Astrocyte (in vitro differentiated cells and primary cell): ENCODE measurements around the gene CREB5. TPM values are rescaled to one million over a fixed set of nuclear protein-coding genes. Genes with fewer than 3 reads are reported as not detected.

ENCODE experiments used
- DNase-seq: peaks from one replicate; pipeline ENCODE4 v3.0.0-alpha.2; 2010; ENCODE audit warnings: low read depth
- FAIRE-seq: peaks from 2 replicates; lab custom pipeline; 2011; peaks lifted over from hg19 to GRCh38; lab: Jason Lieb, UNC
- H2AFZ ChIP-seq: 2 replicates; pipeline ENCODE4 v1.6.0; 2012; ENCODE audit warnings: low read depth, low read length, inconsistent platforms
- H3K27ac ChIP-seq: 2 replicates; pipeline ENCODE4 v1.5.1; 2011; ENCODE audit warnings: low read depth, low read length, inconsistent platforms
- H3K27me3 ChIP-seq: 2 replicates; pipeline ENCODE4 v1.6.0; 2011; ENCODE audit warnings: low read length, inconsistent platforms; ENCODE audit not compliant: insufficient read depth
- H3K36me3 ChIP-seq: 2 replicates; pipeline ENCODE4 v1.5.1; 2011; ENCODE audit warnings: low read length, inconsistent platforms; ENCODE audit not compliant: insufficient read depth
- H3K4me1 ChIP-seq: 2 replicates; pipeline ENCODE4 v1.5.1; 2011; ENCODE audit warnings: low read length, inconsistent platforms; ENCODE audit not compliant: insufficient read depth
- H3K4me2 ChIP-seq: 2 replicates; pipeline ENCODE4 v1.6.0; 2012; ENCODE audit warnings: low read length, inconsistent platforms
- H3K4me3 ChIP-seq: 2 replicates; pipeline ENCODE4 v1.5.1; 2011; ENCODE audit warnings: low read depth, mild to moderate bottlenecking, low read length, inconsistent platforms; ENCODE audit not compliant: insufficient read depth
- H3K79me2 ChIP-seq: 2 replicates; pipeline ENCODE4 v1.6.0; 2012; ENCODE audit warnings: mild to moderate bottlenecking, low read length, inconsistent platforms; ENCODE audit not compliant: insufficient read depth
- H3K9ac ChIP-seq: 2 replicates; pipeline ENCODE4 v1.6.0; 2012; ENCODE audit warnings: mild to moderate bottlenecking, low read length, inconsistent platforms
- H3K9me3 ChIP-seq: 2 replicates; pipeline ENCODE4 v1.5.1; 2012; ENCODE audit warnings: low read depth, mild to moderate bottlenecking, low read length, inconsistent platforms; ENCODE audit not compliant: insufficient read depth
- H4K20me1 ChIP-seq: 2 replicates; pipeline ENCODE4 v1.6.0; 2012; ENCODE audit warnings: low read length, inconsistent platforms; ENCODE audit not compliant: insufficient read depth
- H3K27ac Mint-ChIP-seq: one replicate; pipeline ENCODE4 v1.8.0; 2021; ENCODE audit warnings: mild to moderate bottlenecking, mixed read lengths; ENCODE audit not compliant: unreplicated experiment
- H3K27me3 Mint-ChIP-seq: one replicate; pipeline ENCODE4 v1.8.0; 2021; ENCODE audit warnings: low read depth, mixed read lengths; ENCODE audit not compliant: unreplicated experiment
- H3K36me3 Mint-ChIP-seq: one replicate; pipeline ENCODE4 v1.8.0; 2021; ENCODE audit warnings: low read depth, mixed read lengths; ENCODE audit not compliant: unreplicated experiment
- H3K4me1 Mint-ChIP-seq: one replicate; pipeline ENCODE4 v1.8.0; 2021; ENCODE audit warnings: low read depth, mixed read lengths; ENCODE audit not compliant: unreplicated experiment
- H3K4me3 Mint-ChIP-seq: one replicate; pipeline ENCODE4 v1.8.0; 2021; ENCODE audit warnings: mild to moderate bottlenecking, moderate library complexity, mixed read lengths; ENCODE audit not compliant: unreplicated experiment
- H3K9me3 Mint-ChIP-seq: one replicate; pipeline ENCODE4 v1.8.0; 2021; ENCODE audit warnings: mild to moderate bottlenecking, mixed read lengths; ENCODE audit not compliant: unreplicated experiment
- EZH2 ChIP-seq: IDR thresholded peaks from 2 replicates; pipeline ENCODE4 v1.6.1; 2012; ENCODE audit warnings: mild to moderate bottlenecking, low read length, inconsistent platforms; ENCODE audit not compliant: insufficient read depth
- total RNA-seq: library from RNA; stranded (reverse); gene quantifications from 2 replicates; pipeline ENCODE4 v1.2.1, GENCODE V29; 2021
- TF ChIP-seq, protein P1 (sequence below): IDR thresholded peaks from 2 replicates; pipeline ENCODE4 v1.5.1; 2011; ENCODE audit warnings: low read depth, mild to moderate bottlenecking, inconsistent platforms, low read length, moderate library complexity; ENCODE audit not compliant: insufficient read depth

The CREB5 gene
- total RNA-seq, 1 donor from 2014 or later: 25.4 TPM

DNA sequence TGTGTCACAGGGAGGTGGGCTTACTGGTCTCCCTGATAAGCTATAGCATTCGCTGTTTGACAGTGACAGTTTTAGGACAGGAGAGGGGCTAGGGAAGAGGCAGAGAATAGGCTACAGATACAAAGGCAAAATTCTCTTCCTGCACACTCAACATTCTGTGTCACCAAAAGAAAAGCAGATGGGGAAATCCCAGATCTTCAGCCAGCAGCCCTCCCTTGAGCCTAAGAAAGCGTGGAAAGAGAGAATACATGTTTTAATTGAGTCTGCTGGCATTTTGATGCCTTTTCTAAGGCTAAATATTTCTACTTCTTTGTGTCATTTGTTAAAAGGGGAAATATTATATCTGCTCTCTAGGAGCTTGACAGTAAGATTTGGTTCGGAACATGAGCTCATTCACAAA, 298.8 kb downstream of the CREB5 start:
- no peak overlapping the region for H3K4me3 Mint-ChIP-seq
- H3K9me3 Mint-ChIP-seq: no peaks in the 10 kb centered on the region
- no peak overlapping the region for H3K27ac Mint-ChIP-seq

DNA sequence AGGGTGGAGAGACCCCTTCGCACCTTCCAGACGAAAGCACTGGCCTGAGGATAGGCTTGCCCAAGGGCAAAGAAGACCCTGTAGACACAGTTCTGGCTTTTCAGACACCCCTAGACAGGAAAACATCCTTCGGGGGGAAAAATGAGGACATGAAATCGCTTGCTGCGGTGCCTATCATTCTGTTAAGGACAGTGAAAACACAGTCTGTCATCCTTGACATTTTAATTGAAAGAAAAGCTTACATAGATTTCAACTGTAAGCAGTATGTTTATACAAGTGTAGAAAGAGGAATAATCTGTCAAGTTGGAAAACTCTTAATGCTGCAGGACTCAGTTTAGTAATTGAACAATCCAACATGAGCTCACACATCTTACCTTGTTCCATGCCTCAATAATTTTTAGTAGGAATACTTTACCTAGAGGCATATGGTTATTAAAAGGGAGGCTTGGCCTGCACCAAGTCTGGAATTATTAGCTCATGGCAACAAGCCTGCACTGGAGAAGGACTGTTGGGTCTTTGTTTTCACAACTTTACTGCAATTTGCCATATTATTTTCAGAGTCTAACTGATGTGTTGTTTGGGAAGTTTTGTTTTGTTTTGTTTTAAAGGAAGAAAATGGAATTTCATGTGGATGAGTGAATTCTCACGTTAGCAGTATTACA, 302.3 kb downstream of the CREB5 start:
- Mint-ChIP-seq H3K36me3 (peaks cover 5% of the 10 kb centered on the region), H3K27ac (no peak overlapping the region), H3K9me3 (no peaks in the 10 kb centered on the region), H3K4me3 (no peak overlapping the region), H3K27me3 (no peaks in the 10 kb centered on the region), H3K4me1 (no peaks in the 10 kb centered on the region)
- DNase-seq (no peak), FAIRE-seq (no peak)
- Histone ChIP-seq H3K27ac (no peak overlapping the region), H2AFZ (no peak overlapping the region), H3K36me3 (peaks cover 6% of the 10 kb centered on the region), H4K20me1 (peaks cover 28% of the 10 kb centered on the region), H3K4me2 (no peak overlapping the region), H3K9me3 (no peaks in the 10 kb centered on the region), H3K9ac (no peak overlapping the region), H3K27me3 (no peaks in the 10 kb centered on the region), H3K79me2 (peaks cover 31% of the 10 kb centered on the region), H3K4me1 (no peaks in the 10 kb centered on the region), H3K4me3 (no peak overlapping the region)
- no peak for TF ChIP-seq EZH2
- TF ChIP-seq, protein P1, sequence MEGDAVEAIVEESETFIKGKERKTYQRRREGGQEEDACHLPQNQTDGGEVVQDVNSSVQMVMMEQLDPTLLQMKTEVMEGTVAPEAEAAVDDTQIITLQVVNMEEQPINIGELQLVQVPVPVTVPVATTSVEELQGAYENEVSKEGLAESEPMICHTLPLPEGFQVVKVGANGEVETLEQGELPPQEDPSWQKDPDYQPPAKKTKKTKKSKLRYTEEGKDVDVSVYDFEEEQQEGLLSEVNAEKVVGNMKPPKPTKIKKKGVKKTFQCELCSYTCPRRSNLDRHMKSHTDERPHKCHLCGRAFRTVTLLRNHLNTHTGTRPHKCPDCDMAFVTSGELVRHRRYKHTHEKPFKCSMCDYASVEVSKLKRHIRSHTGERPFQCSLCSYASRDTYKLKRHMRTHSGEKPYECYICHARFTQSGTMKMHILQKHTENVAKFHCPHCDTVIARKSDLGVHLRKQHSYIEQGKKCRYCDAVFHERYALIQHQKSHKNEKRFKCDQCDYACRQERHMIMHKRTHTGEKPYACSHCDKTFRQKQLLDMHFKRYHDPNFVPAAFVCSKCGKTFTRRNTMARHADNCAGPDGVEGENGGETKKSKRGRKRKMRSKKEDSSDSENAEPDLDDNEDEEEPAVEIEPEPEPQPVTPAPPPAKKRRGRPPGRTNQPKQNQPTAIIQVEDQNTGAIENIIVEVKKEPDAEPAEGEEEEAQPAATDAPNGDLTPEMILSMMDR: no peak

More for the DNA sequence above, 298.8 kb downstream of the CREB5 start:
- Histone ChIP-seq H3K9me3 (no peaks in the 10 kb centered on the region), H3K36me3 (no peaks in the 10 kb centered on the region), H3K27me3 (no peaks in the 10 kb centered on the region), H3K4me1 (peaks cover 15% of the 10 kb centered on the region), H3K4me2 (no peak overlapping the region), H2AFZ (no peak overlapping the region), H3K27ac (no peak overlapping the region), H4K20me1 (peaks cover 28% of the 10 kb centered on the region), H3K79me2 (peaks cover 20% of the 10 kb centered on the region), H3K4me3 (no peak overlapping the region), H3K9ac (no peak overlapping the region)
- TF ChIP-seq, protein P1: no peak
- no peak for TF ChIP-seq EZH2
- FAIRE-seq (no peak), DNase-seq (no peak)
- Mint-ChIP-seq H3K36me3 (peaks cover 3% of the 10 kb centered on the region), H3K4me1 (peaks cover 13% of the 10 kb centered on the region), H3K27me3 (no peaks in the 10 kb centered on the region)

DNA sequence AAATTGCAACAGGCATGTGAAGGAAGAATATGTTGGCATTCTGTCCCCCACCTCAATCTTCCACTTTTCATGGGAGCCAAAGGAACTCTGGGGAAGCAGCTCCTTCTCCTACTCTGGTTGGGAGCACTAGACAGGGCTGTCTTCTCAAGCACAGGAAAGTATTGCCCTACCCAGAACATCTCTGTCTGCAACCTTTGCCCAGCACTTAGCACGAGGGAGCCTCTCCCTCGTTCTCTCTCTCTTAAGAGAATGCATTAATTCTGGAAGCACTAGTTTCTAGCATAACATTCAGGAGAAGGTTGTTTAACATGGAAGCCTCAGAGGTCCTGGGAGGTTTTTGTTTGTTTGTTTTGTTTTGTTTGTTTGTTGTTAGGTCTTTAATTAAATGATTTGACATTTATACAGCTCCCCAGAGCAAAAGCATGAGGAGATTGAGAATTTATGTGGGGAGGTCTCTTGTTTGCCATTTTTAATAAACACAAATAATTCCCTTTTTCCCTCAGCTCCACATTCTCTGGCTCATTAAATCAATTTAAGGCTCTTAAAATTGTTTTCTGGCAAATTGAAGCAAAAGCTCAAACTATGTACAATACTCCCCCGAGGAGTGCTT, 305.2 kb downstream of the CREB5 start:
- H3K4me1 Mint-ChIP-seq: no peaks in the 10 kb centered on the region
- H3K4me3 ChIP-seq: no peak overlapping the region
- H3K27me3 ChIP-seq: no peaks in the 10 kb centered on the region
- no peak overlapping the region for H3K27ac Mint-ChIP-seq
- no peaks in the 10 kb centered on the region for H3K27me3 Mint-ChIP-seq
- no peak overlapping the region for H3K4me2 ChIP-seq
- H3K27ac ChIP-seq: no peak overlapping the region
- no peaks in the 10 kb centered on the region for H3K9me3 Mint-ChIP-seq
- peaks cover 23% of the 10 kb centered on the region for H4K20me1 ChIP-seq
- H3K79me2 ChIP-seq: peaks cover 15% of the 10 kb centered on the region
- no peak overlapping the region for H2AFZ ChIP-seq
- H3K36me3 Mint-ChIP-seq: peaks cover 7% of the 10 kb centered on the region
- H3K4me3 Mint-ChIP-seq: no peak overlapping the region
- no peaks in the 10 kb centered on the region for H3K4me1 ChIP-seq
- DNase-seq: no peak
- no peak overlapping the region for H3K9ac ChIP-seq
- no peak for FAIRE-seq
- H3K9me3 ChIP-seq: no peaks in the 10 kb centered on the region
- H3K36me3 ChIP-seq: peaks cover 19% of the 10 kb centered on the region
- TF ChIP-seq, protein P1: no peak
- TF ChIP-seq EZH2: no peak
